Lung (tissue), 12 donors: Measurements from ENCODE around the gene PTPRT. TPM values are rescaled to one million over a fixed set of nuclear protein-coding genes. Genes with fewer than 3 reads are reported as not detected.

Experiments used
- ATAC-seq: fragments of 200-7000 bp; cut with Tn5 transposase; one replicate; pipeline ENCODE4 v1.9.1; 2020; ENCODE audit warnings: moderate number of reproducible peaks; ENCODE audit not compliant: insufficient read depth, low FRiP score
- DNase-seq, 3 donors: peaks; one replicate each; pipeline ENCODE4 v3.0.0-alpha.2; 2013 to 2017
- H3K27ac ChIP-seq, 2 donors: one replicate each; pipeline ENCODE4 v1.5.1; 2013; ENCODE audit warnings: mild to moderate bottlenecking in 2 of 2, moderate library complexity in 2 of 2, control low read depth in 1 of 2, inconsistent platforms in 1 of 2, low read depth in 1 of 2, low read length in 1 of 2
- H3K27me3 ChIP-seq, 3 donors: one replicate each; pipeline ENCODE4 v1.5.1; 2013; ENCODE audit warnings: low read length in 2 of 3; ENCODE audit not compliant: control insufficient read depth in 3 of 3, insufficient read depth in 3 of 3
- H3K36me3 ChIP-seq, 4 donors: one replicate each; pipeline ENCODE4 v1.5.1; 2013; ENCODE audit warnings: low read length in 4 of 4, mild to moderate bottlenecking in 1 of 4, moderate library complexity in 1 of 4; ENCODE audit not compliant: control insufficient read depth in 4 of 4, insufficient read depth in 4 of 4
- H3K4me1 ChIP-seq, 5 donors: one replicate each; pipeline ENCODE4 v1.5.1; 2013; ENCODE audit warnings: low read length in 5 of 5, mild to moderate bottlenecking in 2 of 5, moderate library complexity in 1 of 5; ENCODE audit not compliant: control insufficient read depth in 5 of 5, insufficient read depth in 5 of 5
- H3K4me3 ChIP-seq: one replicate; pipeline ENCODE4 v1.5.1; 2013; ENCODE audit warnings: mild to moderate bottlenecking, control low read depth, moderate library complexity
- H3K9ac ChIP-seq, 2 donors: one replicate each; pipeline ENCODE4 v1.5.1; 2013; ENCODE audit warnings: low read length in 2 of 2, control low read depth in 1 of 2; ENCODE audit not compliant: insufficient read depth in 1 of 2
- H3K9me3 ChIP-seq, 4 donors: one replicate each; pipeline ENCODE4 v1.5.1; 2013; ENCODE audit warnings: low read length in 3 of 4, mild to moderate bottlenecking in 1 of 4, moderate library complexity in 1 of 4; ENCODE audit not compliant: control insufficient read depth in 4 of 4, insufficient read depth in 3 of 4
- CTCF ChIP-seq: IDR thresholded peaks from 2 replicates; pipeline ENCODE4 v1.5.1; 2012; ENCODE audit warnings: mild to moderate bottlenecking; ENCODE audit errors: control extremely low read depth, extremely low read depth
- WGBS, 2 donors: extraction: QIAGEN DNeasy Blood & Tissue Kit; methylation state at CpG; one replicate each; pipeline ENCODE4 v1.1.7; 2013; 5-methylcytosine and 5-hydroxymethylcytosine counted together
- polyA plus RNA-seq, 2 donors: library from polyadenylated mRNA; stranded (reverse); fragments of 200-250 nt; gene quantifications; one replicate each; pipeline ENCODE4 v1.2.1, GENCODE V29; 2013
- total RNA-seq, 2 donors: library from RNA; depleted of rRNA in 1 of 2; stranded (reverse); fragments of >200 nt in 1 of 2; gene quantifications; one replicate each; pipeline ENCODE4 v1.2.1, GENCODE V29; 2014 to 2021
- donor health status: control.
- donor health status: control.
- donor health status: Bipolar disorder and iron deficiency.
- donor health status: healthy.
- donor health status: DM: yes; HTN: yes; CAD: no.

PTPRT gene
- total and polyA plus RNA-seq, 4 donors = 0.37 to 13.8 (median 6.1) TPM

GRCh38 chr20:43138061-43138770 lies 51.5 kb downstream of the PTPRT start:
- Histone ChIP-seq H3K9me3 (no peaks in the 10 kb centered on the region), H3K27me3 (peaks cover 0 to 2% (median 0%) of the 10 kb centered on the region in 3 donors), H3K4me3 (no peak overlapping the region), H3K9ac (no peak overlapping the region), H3K4me1 (no peaks in the 10 kb centered on the region), H3K27ac (no peak overlapping the region), H3K36me3 (no peaks in the 10 kb centered on the region)
- ATAC-seq (no peak), DNase-seq (peak in 1 of 3 donors; percentile 15)
- WGBS, 2 donors = 85 to 86% methylated on average over 17 of the region's 17 CpGs
- no peak for TF ChIP-seq CTCF

GRCh38 chr20:43137160-43137559 lies 52.5 kb downstream of the PTPRT start:
- no peaks in the 10 kb centered on the region for H3K9me3 ChIP-seq
- H3K36me3 ChIP-seq = no peaks in the 10 kb centered on the region
- DNase-seq (no peak), ATAC-seq (no peak)
- H3K27ac ChIP-seq = no peak overlapping the region
- H3K27me3 ChIP-seq = peaks cover 0 to 2% (median 0%) of the 10 kb centered on the region in 3 donors
- no peaks in the 10 kb centered on the region for H3K4me1 ChIP-seq
- H3K4me3 ChIP-seq = no peak overlapping the region
- 77 to 93% methylated on average over 1 of the region's 1 CpG for WGBS, 2 donors
- no peak for TF ChIP-seq CTCF
- no peak overlapping the region for H3K9ac ChIP-seq

DNA sequence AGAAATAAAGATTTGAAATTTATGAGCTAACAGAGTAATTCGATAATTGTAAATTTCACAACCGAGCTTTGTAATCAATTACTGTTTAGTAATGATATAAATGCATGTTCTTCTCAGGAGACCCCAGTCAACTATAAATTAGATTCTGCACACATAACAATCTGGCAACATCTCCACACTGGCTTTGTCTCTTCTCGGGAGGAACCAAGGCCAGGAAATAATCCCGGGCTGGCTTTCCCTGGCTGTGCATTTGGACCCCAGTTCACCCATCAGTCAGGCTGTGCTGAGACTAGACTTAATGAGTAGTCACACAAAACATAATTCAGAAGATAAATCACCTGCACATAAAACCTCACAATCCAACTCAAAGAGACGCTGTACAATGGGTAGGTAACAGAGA lies 65.5 kb downstream of the PTPRT start:
- peaks cover 0 to 2% (median 0%) of the 10 kb centered on the region in 4 donors for H3K9me3 ChIP-seq
- no peak overlapping the region for H3K4me3 ChIP-seq
- H3K36me3 ChIP-seq = no peaks in the 10 kb centered on the region
- H3K27me3 ChIP-seq = no peaks in the 10 kb centered on the region
- H3K4me1 ChIP-seq = no peaks in the 10 kb centered on the region
- WGBS, 2 donors = 87 to 91% methylated on average over 5 of the region's 5 CpGs
- H3K27ac ChIP-seq = no peak overlapping the region
- no peak overlapping the region for H3K9ac ChIP-seq
- DNase-seq (no peak), ATAC-seq (no peak)
- TF ChIP-seq CTCF = no peak

- no peaks in the 10 kb centered on the region for H3K27me3 ChIP-seq
- no peaks in the 10 kb centered on the region for H3K4me1 ChIP-seq
- no peak for TF ChIP-seq CTCF
- 74% methylated on average over 2 of the region's 2 CpGs for WGBS, 2 donors
- H3K9ac ChIP-seq = no peak overlapping the region
- H3K36me3 ChIP-seq = no peaks in the 10 kb centered on the region
- H3K9me3 ChIP-seq = peaks cover 0 to 2% (median 0%) of the 10 kb centered on the region in 4 donors
- H3K27ac ChIP-seq = no peak overlapping the region
- ATAC-seq = no peak
- no peak overlapping the region for H3K4me3 ChIP-seq
- no peak for DNase-seq
These were observed 66.5 kb downstream of the PTPRT start for GRCh38 chr20:43123180-43123579.
